ENCODE data around the gene FHIT.

DNA sequence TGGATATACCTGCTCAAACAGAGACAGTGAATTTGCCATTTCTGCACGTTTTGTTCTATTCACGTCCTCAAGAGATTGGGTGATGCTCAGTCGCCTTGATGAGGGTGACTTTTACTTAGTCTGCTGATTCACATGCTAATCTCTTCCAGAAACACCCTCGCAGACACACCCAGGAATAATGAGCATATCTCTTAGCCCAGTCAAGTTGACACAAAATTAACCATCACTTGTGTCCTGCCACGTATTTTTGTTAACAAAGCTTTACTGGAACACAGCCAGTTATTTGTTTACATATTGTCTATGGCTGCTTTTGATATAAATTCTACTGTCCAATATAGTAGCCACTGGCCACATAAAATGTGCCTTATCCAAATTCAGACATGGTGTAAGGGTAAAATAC, 218.3 kb downstream of the FHIT start:
- TF ChIP-seq, protein P1, sequence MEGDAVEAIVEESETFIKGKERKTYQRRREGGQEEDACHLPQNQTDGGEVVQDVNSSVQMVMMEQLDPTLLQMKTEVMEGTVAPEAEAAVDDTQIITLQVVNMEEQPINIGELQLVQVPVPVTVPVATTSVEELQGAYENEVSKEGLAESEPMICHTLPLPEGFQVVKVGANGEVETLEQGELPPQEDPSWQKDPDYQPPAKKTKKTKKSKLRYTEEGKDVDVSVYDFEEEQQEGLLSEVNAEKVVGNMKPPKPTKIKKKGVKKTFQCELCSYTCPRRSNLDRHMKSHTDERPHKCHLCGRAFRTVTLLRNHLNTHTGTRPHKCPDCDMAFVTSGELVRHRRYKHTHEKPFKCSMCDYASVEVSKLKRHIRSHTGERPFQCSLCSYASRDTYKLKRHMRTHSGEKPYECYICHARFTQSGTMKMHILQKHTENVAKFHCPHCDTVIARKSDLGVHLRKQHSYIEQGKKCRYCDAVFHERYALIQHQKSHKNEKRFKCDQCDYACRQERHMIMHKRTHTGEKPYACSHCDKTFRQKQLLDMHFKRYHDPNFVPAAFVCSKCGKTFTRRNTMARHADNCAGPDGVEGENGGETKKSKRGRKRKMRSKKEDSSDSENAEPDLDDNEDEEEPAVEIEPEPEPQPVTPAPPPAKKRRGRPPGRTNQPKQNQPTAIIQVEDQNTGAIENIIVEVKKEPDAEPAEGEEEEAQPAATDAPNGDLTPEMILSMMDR (conservative IDR thresholded peaks at IDR 0.05), result no peak
- TF ChIP-seq EZH2 (IDR thresholded peaks at IDR 0.05; ENCODE audit: low read depth), result no peak

Data from PC-9 (cell line).